PC-9 (cell line): ENCODE results near the gene DUS2. TPM values are rescaled to one million over a fixed set of nuclear protein-coding genes. Genes with fewer than 3 reads are reported as not detected.

ENCODE experiments used
- BruUV-seq: library from RNA; stranded (reverse); fragments of 400-500 nt; replicated peaks from 2 replicates; lab custom pipeline; 2021; lab: Mats Ljungman, UMichigan
- CTCF ChIA-PET: fragments of 300-600 bp; sonication (Branson Sonifier 250); formaldehyde crosslinking; loops from one replicate; lab custom pipeline; 2022; ENCODE audit warnings: antibody characterized with exemption; lab: Charles Lee
- POLR2A ChIA-PET: fragments of 300-600 bp; sonication (Branson Sonifier 250); formaldehyde crosslinking; loops from one replicate; lab custom pipeline; 2022; ENCODE audit warnings: antibody characterized with exemption; ENCODE audit not compliant: unreplicated experiment; lab: Charles Lee
- DNase-seq, 2 experiments: peaks; one replicate each; pipeline versions ENCODE4 v3.0.0 to v3.0.0-alpha.2; 2015 to 2022; ENCODE audit warnings: mixed read lengths in 1 of 2
- H2AFZ ChIP-seq: fragments of 200-600 bp; sonication (generic); 2 replicates; pipeline ENCODE4 v1.8.1; 2017; ENCODE audit warnings: antibody characterized with exemption
- H3F3A ChIP-seq: fragments of 200-600 bp; sonication (generic); 2 replicates; pipeline ENCODE4 v1.8.1; 2017; ENCODE audit warnings: antibody characterized with exemption, mild to moderate bottlenecking, low read depth; ENCODE audit not compliant: insufficient read depth
- H3K27ac ChIP-seq: fragments of 200-600 bp; sonication (generic); 2 replicates; pipeline ENCODE4 v1.6.1; 2016; ENCODE audit warnings: mixed run types
- H3K27me3 ChIP-seq: fragments of 200-600 bp; sonication (generic); 2 replicates; pipeline ENCODE4 v1.6.1; 2016; ENCODE audit warnings: low read depth, mixed run types; ENCODE audit not compliant: insufficient read depth
- H3K36me3 ChIP-seq: fragments of 200-600 bp; sonication (generic); 2 replicates; pipeline ENCODE4 v1.6.1; 2016; ENCODE audit warnings: low read depth, mixed run types
- H3K4me1 ChIP-seq: fragments of 200-600 bp; sonication (generic); replicated peaks from 2 replicates; pipeline ENCODE4 v1.6.1; 2016; ENCODE audit warnings: mixed run types; ENCODE audit not compliant: insufficient read depth
- H3K4me2 ChIP-seq: fragments of 200-600 bp; sonication (generic); 2 replicates; pipeline ENCODE4 v1.6.1; 2017; ENCODE audit warnings: mixed run types
- H3K4me3 ChIP-seq: fragments of 200-600 bp; sonication (generic); 2 replicates; pipeline ENCODE4 v1.6.1; 2016; ENCODE audit warnings: mixed run types
- H3K79me2 ChIP-seq: fragments of 200-600 bp; sonication (generic); 2 replicates; pipeline ENCODE4 v1.6.1; 2017; ENCODE audit warnings: low read depth, mixed run types
- H3K9me2 ChIP-seq: fragments of 200-600 bp; sonication (generic); 2 replicates; pipeline ENCODE4 v1.8.1; 2017; ENCODE audit warnings: mild to moderate bottlenecking; ENCODE audit not compliant: insufficient read depth
- H3K9me3 ChIP-seq: fragments of 200-600 bp; sonication (generic); 2 replicates; pipeline ENCODE4 v1.8.1; 2016; ENCODE audit warnings: low read depth; ENCODE audit not compliant: insufficient read depth
- H4K20me1 ChIP-seq: fragments of 200-600 bp; sonication (generic); 2 replicates; pipeline ENCODE4 v1.8.1; 2017; ENCODE audit not compliant: insufficient read depth
- EZH2 ChIP-seq: fragments of 200-600 bp; sonication (generic); IDR thresholded peaks from 2 replicates; pipeline ENCODE4 v1.8.0; 2017; ENCODE audit warnings: antibody characterized with exemption, low read depth
- intact Hi-C: fragments of 100-400 bp; cut with micrococcal nuclease; formaldehyde crosslinking; loops from one replicate; pipeline ENCODE4 v1.10.0; 2022; ENCODE audit not compliant: unreplicated experiment
- total RNA-seq: library from RNA; stranded (reverse); gene quantifications from 2 replicates; pipeline ENCODE4 v1.2.3, GENCODE V29; 2021
- TF ChIP-seq, protein P1 (sequence below): fragments of 200-600 bp; sonication (generic); conservative IDR thresholded peaks from 2 replicates; pipeline ENCODE4 v1.6.1; 2017; ENCODE audit warnings: mixed run types, antibody characterized with exemption, mild to moderate bottlenecking, moderate library complexity

DUS2 gene
- total RNA-seq, 1 experiment from 2014 or later = 29.7 TPM

DNA sequence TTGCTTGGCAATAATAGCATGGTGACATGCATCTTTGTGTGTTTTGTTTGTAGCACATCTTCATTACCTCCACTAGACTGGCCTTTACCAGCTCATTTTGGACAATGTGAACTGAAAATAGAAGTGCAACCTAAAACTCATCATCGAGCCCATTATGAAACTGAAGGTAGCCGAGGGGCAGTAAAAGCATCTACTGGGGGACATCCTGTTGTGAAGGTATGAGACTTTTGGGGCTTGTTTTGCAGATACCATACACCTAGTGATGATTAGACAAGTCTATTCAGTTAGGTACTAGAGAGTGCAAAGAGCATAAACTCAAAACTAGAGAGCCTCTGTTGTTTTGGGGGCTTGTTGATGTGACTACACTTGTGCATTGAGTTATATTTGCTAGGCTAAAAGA lies 103.3 kb downstream of the DUS2 start:
- H3K9me3 ChIP-seq = no peaks in the 10 kb centered on the region
- no peaks in the 10 kb centered on the region for H3K9me2 ChIP-seq
- H3F3A ChIP-seq = no peaks in the 10 kb centered on the region
- no TSS peak for BruUV-seq
- no peak overlapping the region for H3K27ac ChIP-seq
- ChIA-PET CTCF (no interaction called here), POLR2A (no interaction called here)
- H3K36me3 ChIP-seq = 0 out of 2 replicates have a peak, but pooled peaks cover 4% of the 10 kb centered on the region
- no peak overlapping the region for H3K4me2 ChIP-seq
- H3K79me2 ChIP-seq = 0 out of 2 replicates have a peak, but pooled peaks cover 2% of the 10 kb centered on the region
- DNase-seq = no peak
- intact Hi-C loops = no loop called here
- no peaks in the 10 kb centered on the region for H4K20me1 ChIP-seq
- H3K27me3 ChIP-seq = no peaks in the 10 kb centered on the region
- H3K4me3 ChIP-seq = no peak overlapping the region
- H2AFZ ChIP-seq = no peak overlapping the region
- no peaks in the 10 kb centered on the region for H3K4me1 ChIP-seq
- no peak for TF ChIP-seq EZH2
- TF ChIP-seq, protein P1, sequence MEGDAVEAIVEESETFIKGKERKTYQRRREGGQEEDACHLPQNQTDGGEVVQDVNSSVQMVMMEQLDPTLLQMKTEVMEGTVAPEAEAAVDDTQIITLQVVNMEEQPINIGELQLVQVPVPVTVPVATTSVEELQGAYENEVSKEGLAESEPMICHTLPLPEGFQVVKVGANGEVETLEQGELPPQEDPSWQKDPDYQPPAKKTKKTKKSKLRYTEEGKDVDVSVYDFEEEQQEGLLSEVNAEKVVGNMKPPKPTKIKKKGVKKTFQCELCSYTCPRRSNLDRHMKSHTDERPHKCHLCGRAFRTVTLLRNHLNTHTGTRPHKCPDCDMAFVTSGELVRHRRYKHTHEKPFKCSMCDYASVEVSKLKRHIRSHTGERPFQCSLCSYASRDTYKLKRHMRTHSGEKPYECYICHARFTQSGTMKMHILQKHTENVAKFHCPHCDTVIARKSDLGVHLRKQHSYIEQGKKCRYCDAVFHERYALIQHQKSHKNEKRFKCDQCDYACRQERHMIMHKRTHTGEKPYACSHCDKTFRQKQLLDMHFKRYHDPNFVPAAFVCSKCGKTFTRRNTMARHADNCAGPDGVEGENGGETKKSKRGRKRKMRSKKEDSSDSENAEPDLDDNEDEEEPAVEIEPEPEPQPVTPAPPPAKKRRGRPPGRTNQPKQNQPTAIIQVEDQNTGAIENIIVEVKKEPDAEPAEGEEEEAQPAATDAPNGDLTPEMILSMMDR = no peak

DNA sequence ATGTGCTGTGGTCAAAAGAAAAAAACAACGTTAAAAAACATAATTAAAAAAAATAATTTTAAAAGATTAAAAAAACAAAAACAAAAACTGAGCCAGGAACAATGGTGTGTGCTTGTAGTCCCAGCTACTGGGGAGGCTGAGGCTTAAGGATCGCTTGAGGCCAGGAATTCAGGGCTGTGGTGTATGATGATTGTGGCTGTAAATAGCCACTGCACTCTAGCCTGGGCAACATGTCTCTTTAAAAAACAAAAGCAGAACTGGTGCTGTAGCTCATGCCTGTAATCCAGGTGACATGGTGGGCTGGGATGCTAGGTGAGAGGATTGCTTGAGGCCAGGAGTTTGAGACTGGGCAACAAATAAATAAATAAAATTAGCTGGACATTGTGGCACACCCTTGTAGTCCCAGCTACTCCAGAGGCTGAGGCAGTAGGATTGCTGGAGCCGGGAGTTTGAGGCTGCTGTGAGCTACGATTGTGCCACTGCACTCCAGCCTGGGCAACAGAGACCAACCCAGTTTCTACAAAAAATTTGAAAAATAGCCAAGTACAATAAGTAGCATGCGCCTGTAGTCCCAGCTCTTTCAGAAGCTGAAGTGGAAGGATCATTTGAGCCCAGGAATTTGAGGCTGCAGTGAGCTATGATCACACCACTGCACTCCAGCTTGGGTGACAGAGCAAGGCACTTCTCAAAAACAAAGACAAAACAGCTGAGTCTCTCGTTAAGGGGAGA lies 105.7 kb downstream of the DUS2 start:
- Histone ChIP-seq H3K4me1 (no peaks in the 10 kb centered on the region), H3K27ac (no peak overlapping the region), H3K9me2 (no peaks in the 10 kb centered on the region), H3K27me3 (no peaks in the 10 kb centered on the region), H3K79me2 (no peaks in the 10 kb centered on the region), H3K36me3 (0 out of 2 replicates have a peak, but pooled peaks cover 4% of the 10 kb centered on the region), H3K4me2 (no peak overlapping the region), H2AFZ (no peak overlapping the region), H3K9me3 (no peaks in the 10 kb centered on the region), H4K20me1 (no peaks in the 10 kb centered on the region), H3K4me3 (no peak overlapping the region), H3F3A (no peaks in the 10 kb centered on the region)
- CTCF ChIA-PET = no interaction called here
- no TSS peak for BruUV-seq
- TF ChIP-seq, protein P1 = no peak
- no peak for TF ChIP-seq EZH2
- DNase-seq = no peak
- intact Hi-C loops = no loop called here
- POLR2A ChIA-PET = no interaction called here

Other genes with a start within 250 kb of the DUS2 start
- 16.1 and 21.0 TPM in 2 replicates for gene RANBP10, start 216.7 kb upstream of the DUS2 start, total RNA-seq
- 1.9 and 2.2 TPM in 2 replicates for gene TSNAXIP1, start 216.4 kb upstream of the DUS2 start, total RNA-seq
- gene THAP11, start 181.0 kb upstream of the DUS2 start, total RNA-seq = 18.9 and 23.2 TPM in 2 replicates
- gene NUTF2, start 176.4 kb upstream of the DUS2 start, total RNA-seq = 94.2 and 147 TPM in 2 replicates
- 32.7 and 33.8 TPM in 2 replicates for gene CENPT, start 175.6 kb upstream of the DUS2 start, total RNA-seq
- gene EDC4, start 150.2 kb upstream of the DUS2 start, total RNA-seq = 48.8 and 52.7 TPM in 2 replicates
- 1.3 TPM in 1 of 2 replicates, not detected in the other for gene NRN1L, start 138.4 kb upstream of the DUS2 start, total RNA-seq
- 25.8 and 28.4 TPM in 2 replicates for gene PSKH1, start 130.0 kb upstream of the DUS2 start, total RNA-seq
- gene CTRL, start 91.4 kb upstream of the DUS2 start, total RNA-seq = 1.3 and 1.7 TPM in 2 replicates
- gene PSMB10, start 86.4 kb upstream of the DUS2 start, total RNA-seq = 39.5 and 56.2 TPM in 2 replicates
- gene LCAT, start 79.2 kb upstream of the DUS2 start, total RNA-seq = 10.0 and 11.9 TPM in 2 replicates
- gene SLC12A4, start 54.6 kb upstream of the DUS2 start, total RNA-seq = 24.2 and 27.0 TPM in 2 replicates
- gene DPEP3, start 42.8 kb upstream of the DUS2 start, total RNA-seq = not detected in 2 replicates
- not detected in 2 replicates for gene DPEP2, start 23.8 kb upstream of the DUS2 start, total RNA-seq
- not detected in 2 replicates for gene DPEP2NB, start 7.4 kb upstream of the DUS2 start, total RNA-seq
- gene DDX28, start 52 bp upstream of the DUS2 start, total RNA-seq = 6.3 and 7.5 TPM in 2 replicates
- 37.2 and 43.7 TPM in 2 replicates for gene NFATC3, start 62.1 kb downstream of the DUS2 start, total RNA-seq
- 36.4 and 45.0 TPM in 2 replicates for gene ESRP2, start 212.8 kb downstream of the DUS2 start, total RNA-seq
- 13.4 and 14.0 TPM in 2 replicates for gene PLA2G15, start 222.1 kb downstream of the DUS2 start, total RNA-seq
- gene SLC7A6, start 241.2 kb downstream of the DUS2 start, total RNA-seq = 28.6 and 44.7 TPM in 2 replicates